Gastroesophageal sphincter (tissue), 4 donors: ENCODE results near the gene ANAPC5. TPM values are rescaled to one million over a fixed set of nuclear protein-coding genes. Genes with fewer than 3 reads are reported as not detected.
"Not testable (repeated sequence)": the region's sequence is repeated elsewhere in the genome, so short reads cannot be mapped to it uniquely, and the experiment has no call there.

ENCODE experiments used
- ATAC-seq: fragments of 150-250 bp; one replicate; pipeline ENCODE4 v1.9.1; 2016; ENCODE audit warnings: mild to moderate bottlenecking, moderate library complexity
- H3K27ac ChIP-seq, 4 donors: fragments of 200-600 bp; sonication (generic) in 3 of 4; 1 replicate in 3 of 4; 2 replicates in 1 of 4; pipeline ENCODE4 v1.5.1; 2016 to 2019
- H3K27me3 ChIP-seq: fragments of 200-600 bp; sonication (generic); one replicate; pipeline ENCODE4 v1.5.1; 2019
- H3K36me3 ChIP-seq, 2 donors: fragments of 200-600 bp; sonication (generic); one replicate each; pipeline ENCODE4 v1.5.1; 2019; ENCODE audit warnings: control low read depth in 1 of 2
- H3K4me1 ChIP-seq, 3 donors: fragments of 200-600 bp; sonication (generic); 1 replicate in 2 of 3; 2 replicates in 1 of 3; pipeline ENCODE4 v1.5.1; 2016 to 2019; ENCODE audit warnings: control low read depth in 2 of 3
- H3K4me3 ChIP-seq, 2 donors: fragments of 200-600 bp; sonication (generic); one replicate each; pipeline ENCODE4 v1.5.1; 2019; ENCODE audit warnings: mild to moderate bottlenecking in 1 of 2, moderate library complexity in 1 of 2
- H3K9me3 ChIP-seq, 3 donors: fragments of 200-600 bp; sonication (generic); one replicate each; pipeline ENCODE4 v1.5.1; 2017 to 2019; ENCODE audit warnings: control low read depth in 2 of 3
- CTCF ChIP-seq, 4 experiments: fragments of 200-600 bp in 2 of 4; fragments of 450-650 bp in 2 of 4; sonication (generic) in 1 of 4; IDR thresholded peaks; one replicate each; pipeline ENCODE4 v1.5.1; 2017 to 2019; ENCODE audit warnings: antibody characterized with exemption in 4 of 4, mild to moderate bottlenecking in 2 of 4, moderate library complexity in 2 of 4
- EP300 ChIP-seq: sonication (generic); formaldehyde crosslinking; IDR thresholded peaks from one replicate; pipeline ENCODE4 v1.6.1; 2017; ENCODE audit warnings: antibody characterized with exemption, mild to moderate bottlenecking
- POLR2A ChIP-seq, 2 donors: fragments of 450-650 bp; IDR thresholded peaks; one replicate each; pipeline ENCODE4 v1.6.1; 2017; ENCODE audit warnings: antibody characterized with exemption in 2 of 2, mild to moderate bottlenecking in 2 of 2, moderate library complexity in 1 of 2
- POLR2AphosphoS5 ChIP-seq: sonication (generic); formaldehyde crosslinking; IDR thresholded peaks from one replicate; pipeline ENCODE4 v1.6.1; 2017; ENCODE audit warnings: antibody characterized with exemption
- WGBS, 2 donors: methylation state at CpG; one replicate each; pipeline ENCODE4 v1.1.5; 2018; ENCODE audit warnings: low coverage in 1 of 2; 5-methylcytosine and 5-hydroxymethylcytosine counted together
- total RNA-seq, 4 donors: library from RNA; depleted of rRNA; stranded (reverse); fragments of >200 nt; gene quantifications; one replicate each; pipeline ENCODE4 v1.1.0, GENCODE V29; 2016

ANAPC5 gene
- total RNA-seq, 4 donors from 2014 or later, result 69.2 to 93.5 (median 75.7) TPM

- Histone ChIP-seq H3K4me1 (peaks cover 0 to 20% (median 7%) of the 10 kb centered on the region in 3 donors), H3K36me3 (no peaks in the 10 kb centered on the region), H3K27me3 (no peaks in the 10 kb centered on the region), H3K9me3 (no peaks in the 10 kb centered on the region), H3K27ac (no peak overlapping the region), H3K4me3 (no peak overlapping the region)
- no peak for ATAC-seq
- WGBS, 2 donors, result 77 to 90% methylated on average over 3 to 4 of the region's 4 CpGs
- TF ChIP-seq POLR2AphosphoS5 (no peak), POLR2A (IDR thresholded peaks at IDR 0.05) (no peak), EP300 (no peak), CTCF (IDR thresholded peaks at IDR 0.05) (no peak)
These were observed 52.0 kb downstream of the ANAPC5 start for GRCh38 chr12:121300083-121300819.

GRCh38 chr12:121299662-121300061, 52.5 kb downstream of the ANAPC5 start:
- Histone ChIP-seq H3K9me3 (no peaks in the 10 kb centered on the region), H3K27ac (no peak overlapping the region), H3K4me3 (no peak overlapping the region), H3K4me1 (peaks cover 0 to 26% (median 13%) of the 10 kb centered on the region in 3 donors), H3K36me3 (no peaks in the 10 kb centered on the region), H3K27me3 (no peaks in the 10 kb centered on the region)
- 91 to 98% methylated on average over 4 of the region's 4 CpGs for WGBS, 2 donors
- no peak for ATAC-seq
- TF ChIP-seq CTCF (IDR thresholded peaks at IDR 0.05), result no peak
- no peak for TF ChIP-seq EP300
- TF ChIP-seq POLR2AphosphoS5, result no peak
- TF ChIP-seq POLR2A (IDR thresholded peaks at IDR 0.05), result no peak

DNA sequence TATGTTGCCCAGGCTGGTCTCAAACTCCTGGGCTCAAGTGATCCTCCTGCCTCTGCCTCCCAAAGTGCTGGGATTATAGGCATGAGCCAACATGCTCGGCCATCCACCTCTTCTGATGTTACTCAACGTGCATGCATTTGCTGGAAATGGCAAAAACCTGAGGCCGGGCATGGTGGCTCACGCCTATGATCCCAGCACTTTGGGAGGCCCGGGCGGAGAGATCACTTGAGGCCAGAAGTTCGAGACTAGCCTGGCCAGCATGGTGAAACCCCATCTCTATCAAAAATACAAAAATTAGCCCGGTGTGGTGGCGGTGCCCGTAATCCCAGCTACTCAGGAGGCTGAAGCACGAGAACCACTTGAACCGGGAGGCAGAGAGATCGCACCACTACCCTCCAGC, 53.8 kb downstream of the ANAPC5 start:
- H3K36me3 ChIP-seq, ATAC-seq, H3K4me3 ChIP-seq, H3K9me3 ChIP-seq, H3K27ac ChIP-seq, H3K27me3 ChIP-seq: not testable (repeated sequence)
- WGBS, 2 donors, result 100% methylated on average over 1 of the region's 13 CpGs; no CpG with 5 or more reads in 1 of the 2 donors
- H3K4me1 ChIP-seq, result peaks cover 0 to 36% (median 16%) of the 10 kb centered on the region in 3 donors

GRCh38 chr12:121297435-121297991, 54.7 kb downstream of the ANAPC5 start:
- ATAC-seq, result no peak
- H3K36me3 ChIP-seq, result peaks cover 0 to 4% of the 10 kb centered on the region in 2 donors
- TF ChIP-seq CTCF (IDR thresholded peaks at IDR 0.05) (no peak), POLR2AphosphoS5 (no peak), EP300 (no peak), POLR2A (IDR thresholded peaks at IDR 0.05) (no peak)
- WGBS, 2 donors, result 1% methylated on average over 14 of the region's 21 CpGs; no CpG with 5 or more reads in 1 of the 2 donors
- peak overlapping the region; percentile 47 to 100 for H3K4me3 ChIP-seq
- H3K9me3 ChIP-seq, result no peaks in the 10 kb centered on the region
- peaks cover 0 to 39% (median 16%) of the 10 kb centered on the region in 3 donors for H3K4me1 ChIP-seq
- H3K27me3 ChIP-seq, result no peaks in the 10 kb centered on the region
- peak overlapping the region; percentile 2 to 91 (median 88) for H3K27ac ChIP-seq

- H3K36me3 ChIP-seq, result peaks cover 0 to 11% of the 10 kb centered on the region in 2 donors
- peak within 1 kb of the TSS; percentile 89 to 100 for H3K4me3 ChIP-seq
- H3K27me3 ChIP-seq, result no peaks in the 10 kb centered on the region
- no peaks in the 10 kb centered on the region for H3K9me3 ChIP-seq
- TF ChIP-seq CTCF (IDR thresholded peaks at IDR 0.05), result peak in 2 of 4 experiments; percentile 15 to 53
- TF ChIP-seq POLR2AphosphoS5, result peak; percentile 35
- TF ChIP-seq POLR2A (IDR thresholded peaks at IDR 0.05), result peak; percentile 26 to 41
- no peak for TF ChIP-seq EP300
- 0 to 7% methylated on average over 2 to 3 of the region's 104 CpGs for WGBS, 2 donors
- peaks cover 0 to 39% (median 16%) of the 10 kb centered on the region in 3 donors for H3K4me1 ChIP-seq
- peak; percentile 97 for ATAC-seq
- H3K27ac ChIP-seq, result peak within 1 kb of the TSS; percentile 48 to 91 (median 88)
These were observed 55.4 kb downstream of the ANAPC5 start, which contains the start of gene CAMKK2 for GRCh38 chr12:121296618-121297434. Gene CAMKK2, minus strand, starts transcription at chr12:121296709. Its CDS starts 22,183 bp downstream, at chr12:121274526.
